ENCODE measurements around the gene KLF16.

DNA sequence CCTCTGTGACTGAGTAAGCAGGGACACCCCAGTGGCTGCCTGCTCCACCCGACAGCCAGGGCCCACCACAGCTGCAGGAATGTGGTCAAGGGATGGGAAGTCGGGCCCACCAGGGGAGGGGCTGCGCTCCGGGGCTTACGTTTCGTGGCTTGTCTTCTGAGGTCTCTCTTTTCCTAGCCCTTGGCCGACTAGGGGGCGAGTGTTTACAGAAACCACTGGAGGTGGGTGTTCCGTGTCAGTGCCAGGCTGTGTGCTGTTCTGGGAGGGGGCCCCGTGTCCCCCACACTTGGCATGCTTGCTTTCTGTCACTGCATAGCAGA, 46.3 kb upstream of the KLF16 start:
- no peak for TF ChIP-seq POLR2A (IDR thresholded peaks at IDR 0.05)
- TF ChIP-seq, protein P1, sequence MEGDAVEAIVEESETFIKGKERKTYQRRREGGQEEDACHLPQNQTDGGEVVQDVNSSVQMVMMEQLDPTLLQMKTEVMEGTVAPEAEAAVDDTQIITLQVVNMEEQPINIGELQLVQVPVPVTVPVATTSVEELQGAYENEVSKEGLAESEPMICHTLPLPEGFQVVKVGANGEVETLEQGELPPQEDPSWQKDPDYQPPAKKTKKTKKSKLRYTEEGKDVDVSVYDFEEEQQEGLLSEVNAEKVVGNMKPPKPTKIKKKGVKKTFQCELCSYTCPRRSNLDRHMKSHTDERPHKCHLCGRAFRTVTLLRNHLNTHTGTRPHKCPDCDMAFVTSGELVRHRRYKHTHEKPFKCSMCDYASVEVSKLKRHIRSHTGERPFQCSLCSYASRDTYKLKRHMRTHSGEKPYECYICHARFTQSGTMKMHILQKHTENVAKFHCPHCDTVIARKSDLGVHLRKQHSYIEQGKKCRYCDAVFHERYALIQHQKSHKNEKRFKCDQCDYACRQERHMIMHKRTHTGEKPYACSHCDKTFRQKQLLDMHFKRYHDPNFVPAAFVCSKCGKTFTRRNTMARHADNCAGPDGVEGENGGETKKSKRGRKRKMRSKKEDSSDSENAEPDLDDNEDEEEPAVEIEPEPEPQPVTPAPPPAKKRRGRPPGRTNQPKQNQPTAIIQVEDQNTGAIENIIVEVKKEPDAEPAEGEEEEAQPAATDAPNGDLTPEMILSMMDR (IDR thresholded peaks at IDR 0.05) = no peak
